Large intestine (tissue), 3 donors: Measurements from ENCODE around the gene UBE4B. TPM values are rescaled to one million over a fixed set of nuclear protein-coding genes. Genes with fewer than 3 reads are reported as not detected.

Source experiments
- DNase-seq, 2 donors: peaks; one replicate each; pipeline versions ENCODE4 v3.0.0 to v3.0.0-alpha.2; 2013
- H3K27ac ChIP-seq: one replicate; pipeline ENCODE4 v1.5.1; 2013; ENCODE audit warnings: low read length
- H3K27me3 ChIP-seq: 2 replicates; pipeline ENCODE4 v1.6.1; 2013; ENCODE audit warnings: low read length; ENCODE audit not compliant: control insufficient read depth, insufficient read depth
- H3K36me3 ChIP-seq: 2 replicates; pipeline ENCODE4 v1.6.1; 2013; ENCODE audit warnings: low read length; ENCODE audit not compliant: control insufficient read depth, insufficient read depth
- H3K4me1 ChIP-seq: one replicate; pipeline ENCODE4 v1.6.1; 2013; ENCODE audit warnings: low read length; ENCODE audit not compliant: control insufficient read depth, insufficient read depth
- H3K4me3 ChIP-seq: one replicate; pipeline ENCODE4 v1.5.1; 2013; ENCODE audit warnings: low read length
- H3K9me3 ChIP-seq: one replicate; pipeline ENCODE4 v1.6.1; 2013; ENCODE audit warnings: mild to moderate bottlenecking, low read depth, low read length, moderate library complexity; ENCODE audit not compliant: control insufficient read depth
- WGBS: methylation state at CpG from one replicate; pipeline ENCODE4 v1.1.5; 2013; ENCODE audit warnings: low lambda C conversion rate; ENCODE audit not compliant: insufficient coverage; 5-methylcytosine and 5-hydroxymethylcytosine counted together
- polyA plus RNA-seq: library from polyadenylated mRNA; unstranded; fragments of 120-200 nt; gene quantifications from one replicate; pipeline ENCODE4 v1.2.1, GENCODE V29; 2013

The UBE4B gene
- polyA plus RNA-seq, 1 donor, result 49.1 TPM

GRCh38 chr1:10143961-10144485, 111.3 kb downstream of the UBE4B start:
- no peak overlapping the region for H3K4me3 ChIP-seq
- no peaks in the 10 kb centered on the region for H3K9me3 ChIP-seq
- H3K27me3 ChIP-seq, result no peaks in the 10 kb centered on the region
- WGBS, result 97% methylated on average over 3 of the region's 7 CpGs
- no peaks in the 10 kb centered on the region for H3K4me1 ChIP-seq
- no peak overlapping the region for H3K27ac ChIP-seq
- DNase-seq, result no peak
- H3K36me3 ChIP-seq, result peaks cover 42% of the 10 kb centered on the region

GRCh38 chr1:10146391-10146790, 113.6 kb downstream of the UBE4B start:
- H3K4me1 ChIP-seq, result no peaks in the 10 kb centered on the region
- H3K27me3 ChIP-seq, result no peaks in the 10 kb centered on the region
- no peak overlapping the region for H3K27ac ChIP-seq
- DNase-seq, result no peak
- no peaks in the 10 kb centered on the region for H3K9me3 ChIP-seq
- H3K36me3 ChIP-seq, result peaks cover 29% of the 10 kb centered on the region
- H3K4me3 ChIP-seq, result no peak overlapping the region
- no CpG with 5 or more reads among the region's 8 CpGs for WGBS

DNA sequence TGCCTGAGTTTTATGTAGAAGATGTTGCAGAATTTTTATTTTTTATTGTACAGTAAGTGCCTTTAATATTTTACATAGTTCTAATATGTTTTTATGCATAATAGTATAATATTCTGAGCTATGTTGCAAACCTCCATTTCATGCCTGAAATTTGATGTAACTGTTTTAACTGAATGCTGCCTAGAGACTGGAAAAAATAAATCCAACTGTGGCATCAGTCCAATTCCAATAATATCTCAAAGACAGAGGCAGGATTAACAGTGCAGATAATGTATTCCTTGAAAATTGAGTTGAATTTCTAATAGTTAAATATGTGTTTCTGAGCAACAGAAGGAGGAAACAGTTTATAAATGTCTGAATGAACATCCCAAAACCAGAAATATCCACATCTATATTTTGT, 116.5 kb downstream of the UBE4B start:
- no peak overlapping the region for H3K27ac ChIP-seq
- no peaks in the 10 kb centered on the region for H3K27me3 ChIP-seq
- no peak overlapping the region for H3K4me3 ChIP-seq
- no peaks in the 10 kb centered on the region for H3K4me1 ChIP-seq
- H3K9me3 ChIP-seq, result no peaks in the 10 kb centered on the region
- H3K36me3 ChIP-seq, result peaks cover 14% of the 10 kb centered on the region
- DNase-seq, result no peak

GRCh38 chr1:10152709-10153284, 120.0 kb downstream of the UBE4B start:
- DNase-seq, result peak; percentile 26 to 47
- Histone ChIP-seq H3K9me3 (no peaks in the 10 kb centered on the region), H3K4me1 (no peaks in the 10 kb centered on the region), H3K27me3 (no peaks in the 10 kb centered on the region), H3K27ac (no peak overlapping the region), H3K4me3 (no peak overlapping the region), H3K36me3 (peaks cover 21% of the 10 kb centered on the region)
- 80% methylated on average over 1 of the region's 8 CpGs for WGBS

- peaks cover 23% of the 10 kb centered on the region for H3K36me3 ChIP-seq
- DNase-seq, result no peak
- no CpG with 5 or more reads among the region's 4 CpGs for WGBS
- H3K27me3 ChIP-seq, result no peaks in the 10 kb centered on the region
- peaks cover under 1% of the 10 kb centered on the region for H3K4me1 ChIP-seq
- H3K4me3 ChIP-seq, result no peak overlapping the region
- no peaks in the 10 kb centered on the region for H3K9me3 ChIP-seq
- no peak overlapping the region for H3K27ac ChIP-seq
Measured at GRCh38 chr1:10155087-10155712, 122.4 kb downstream of the UBE4B start.

GRCh38 chr1:10160173-10160572, 127.4 kb downstream of the UBE4B start:
- no peak overlapping the region for H3K27ac ChIP-seq
- H3K4me1 ChIP-seq, result peaks cover 7% of the 10 kb centered on the region
- 43% methylated on average over 1 of the region's 3 CpGs for WGBS
- H3K27me3 ChIP-seq, result no peaks in the 10 kb centered on the region
- peak in 1 of 2 donors; percentile 11 for DNase-seq
- H3K36me3 ChIP-seq, result peaks cover 37% of the 10 kb centered on the region
- H3K9me3 ChIP-seq, result no peaks in the 10 kb centered on the region
- no peak overlapping the region for H3K4me3 ChIP-seq

DNA sequence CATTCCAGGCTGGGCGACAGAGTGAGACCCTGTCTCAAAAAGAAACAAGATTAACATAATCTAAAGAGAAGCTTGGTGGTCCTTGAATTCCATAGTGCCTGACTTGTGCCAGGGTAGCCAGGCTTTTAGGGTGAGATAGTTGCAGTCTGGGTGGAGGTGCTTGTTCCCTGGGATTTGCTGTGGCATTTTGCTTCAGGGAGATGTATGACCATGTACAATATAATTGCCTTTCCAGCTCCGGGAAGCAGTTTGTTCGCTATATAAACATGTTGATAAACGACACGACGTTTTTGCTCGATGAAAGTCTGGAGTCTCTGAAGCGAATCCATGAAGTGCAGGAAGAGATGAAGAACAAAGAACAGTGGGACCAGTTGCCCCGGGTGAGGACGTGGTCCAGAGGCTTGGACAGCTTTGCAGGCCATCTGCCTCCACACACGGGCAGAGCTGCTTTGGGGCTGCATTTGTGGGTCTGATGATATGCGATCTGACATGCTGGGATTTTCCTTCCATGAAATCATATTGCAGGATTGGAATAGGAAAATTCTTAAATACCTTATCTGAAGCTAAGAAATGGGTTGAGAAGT, 128.2 kb downstream of the UBE4B start:
- Histone ChIP-seq H3K27ac (peak overlapping the region; percentile 15), H3K4me1 (peaks cover 7% of the 10 kb centered on the region), H3K36me3 (peaks cover 40% of the 10 kb centered on the region), H3K27me3 (no peaks in the 10 kb centered on the region), H3K9me3 (no peaks in the 10 kb centered on the region), H3K4me3 (no peak overlapping the region)
- no CpG with 5 or more reads among the region's 12 CpGs for WGBS
- DNase-seq, result no peak

- DNase-seq, result no peak
- Histone ChIP-seq H3K4me1 (peaks cover 7% of the 10 kb centered on the region), H3K36me3 (peaks cover 39% of the 10 kb centered on the region), H3K9me3 (no peaks in the 10 kb centered on the region), H3K27ac (no peak overlapping the region), H3K27me3 (no peaks in the 10 kb centered on the region), H3K4me3 (no peak overlapping the region)
- 85% methylated on average over 2 of the region's 17 CpGs for WGBS
Measured at GRCh38 chr1:10161541-10162290, 129.0 kb downstream of the UBE4B start.

GRCh38 chr1:10168912-10169514, 136.3 kb downstream of the UBE4B start:
- no peak for DNase-seq
- Histone ChIP-seq H3K4me1 (peaks cover 4% of the 10 kb centered on the region), H3K36me3 (peaks cover 60% of the 10 kb centered on the region), H3K4me3 (no peak overlapping the region), H3K27me3 (no peaks in the 10 kb centered on the region), H3K9me3 (no peaks in the 10 kb centered on the region), H3K27ac (no peak overlapping the region)
- 100% methylated on average over 1 of the region's 7 CpGs for WGBS

DNA sequence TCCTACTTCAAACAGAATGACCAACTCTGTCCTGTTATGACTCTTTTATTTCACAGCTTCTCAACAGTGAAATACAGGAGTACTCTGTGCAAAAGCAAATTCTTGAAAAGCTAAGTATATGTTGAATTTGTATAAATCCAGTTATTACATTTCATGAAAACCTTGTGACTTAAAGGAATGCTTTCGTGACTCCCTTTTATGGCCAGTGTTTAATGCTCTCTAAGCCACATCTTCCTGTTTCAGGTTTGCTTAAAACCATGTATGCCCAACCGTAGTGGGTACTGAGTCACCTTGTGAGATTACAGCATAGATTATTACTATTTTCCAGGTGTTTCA, 137.4 kb downstream of the UBE4B start:
- H3K27ac ChIP-seq, result no peak overlapping the region
- H3K9me3 ChIP-seq, result no peaks in the 10 kb centered on the region
- H3K4me1 ChIP-seq, result peaks cover 4% of the 10 kb centered on the region
- H3K36me3 ChIP-seq, result peaks cover 56% of the 10 kb centered on the region
- no peaks in the 10 kb centered on the region for H3K27me3 ChIP-seq
- WGBS, result 67% methylated on average over 1 of the region's 2 CpGs
- DNase-seq, result peak in 1 of 2 donors; percentile 15
- H3K4me3 ChIP-seq, result no peak overlapping the region
